Trophoblast cell (in vitro differentiated cells and primary cell): ENCODE data around the gene CYP46A1.

Experiments
- DNase-seq, 2 donors: peaks; one replicate each; pipeline ENCODE4 v3.0.0-alpha.2; 2016
- H2AFZ ChIP-seq: 2 replicates; pipeline ENCODE4 v1.6.1; 2013; ENCODE audit warnings: low read length, moderate library complexity, mild to moderate bottlenecking; ENCODE audit not compliant: insufficient read depth, poor library complexity
- H2AK5ac ChIP-seq: 2 replicates; pipeline ENCODE4 v1.6.1; 2013; ENCODE audit warnings: mild to moderate bottlenecking, low read length
- H2BK120ac ChIP-seq: 2 replicates; pipeline ENCODE4 v1.6.1; 2013; ENCODE audit warnings: low read length, mild to moderate bottlenecking, moderate library complexity; ENCODE audit not compliant: insufficient read depth, poor library complexity
- H2BK12ac ChIP-seq: 2 replicates; pipeline ENCODE4 v1.6.1; 2013; ENCODE audit warnings: mild to moderate bottlenecking, low read length, moderate library complexity
- H2BK5ac ChIP-seq: 2 replicates; pipeline ENCODE4 v1.6.1; 2013; ENCODE audit warnings: low read length, low read depth, moderate library complexity, mild to moderate bottlenecking; ENCODE audit not compliant: poor library complexity
- H3K14ac ChIP-seq: 2 replicates; pipeline ENCODE4 v1.6.1; 2013; ENCODE audit warnings: mild to moderate bottlenecking, low read length
- H3K18ac ChIP-seq: 2 replicates; pipeline ENCODE4 v1.6.1; 2013; ENCODE audit warnings: mild to moderate bottlenecking, low read length
- H3K23ac ChIP-seq: 2 replicates; pipeline ENCODE4 v1.6.1; 2013; ENCODE audit warnings: low read length
- H3K27ac ChIP-seq: 2 replicates; pipeline ENCODE4 v1.5.1; 2013; ENCODE audit warnings: low read depth, mild to moderate bottlenecking, inconsistent platforms, low read length, moderate library complexity
- H3K27me3 ChIP-seq: 2 replicates; pipeline ENCODE4 v1.6.1; 2013; ENCODE audit warnings: inconsistent platforms, mild to moderate bottlenecking, low read length, moderate library complexity; ENCODE audit not compliant: insufficient read depth
- H3K36me3 ChIP-seq, 2 experiments: 1 replicate in 1 of 2; 2 replicates in 1 of 2; pipeline ENCODE4 v1.6.1; 2013; ENCODE audit warnings: low read length in 2 of 2, mild to moderate bottlenecking in 2 of 2, moderate library complexity in 1 of 2; ENCODE audit not compliant: insufficient read depth in 2 of 2, control insufficient read depth in 1 of 2
- H3K4ac ChIP-seq: 2 replicates; pipeline ENCODE4 v1.6.1; 2013; ENCODE audit warnings: low read depth, mild to moderate bottlenecking, low read length, moderate library complexity
- H3K4me1 ChIP-seq, 2 experiments: 1 replicate in 1 of 2; 2 replicates in 1 of 2; pipeline ENCODE4 v1.6.1; 2013; ENCODE audit warnings: low read length in 2 of 2, mild to moderate bottlenecking in 2 of 2, moderate library complexity in 1 of 2; ENCODE audit not compliant: insufficient read depth in 2 of 2, control insufficient read depth in 1 of 2
- H3K4me2 ChIP-seq: 2 replicates; pipeline ENCODE4 v1.6.1; 2013; ENCODE audit warnings: inconsistent platforms, mild to moderate bottlenecking, low read length, moderate library complexity
- H3K4me3 ChIP-seq: 2 replicates; pipeline ENCODE4 v1.5.1; 2013; ENCODE audit warnings: mild to moderate bottlenecking, low read depth, low read length, inconsistent platforms
- H3K79me1 ChIP-seq: one replicate; pipeline ENCODE4 v1.6.1; 2013; ENCODE audit warnings: low read length
- H3K79me2 ChIP-seq: 2 replicates; pipeline ENCODE4 v1.6.1; 2013; ENCODE audit warnings: low read length, mild to moderate bottlenecking; ENCODE audit not compliant: control insufficient read depth, insufficient read depth, poor library complexity
- H3K9ac ChIP-seq: 2 replicates; pipeline ENCODE4 v1.6.1; 2013; ENCODE audit warnings: mild to moderate bottlenecking, low read length
- H3K9me3 ChIP-seq: 2 replicates; pipeline ENCODE4 v1.6.1; 2013; ENCODE audit warnings: low read depth, mild to moderate bottlenecking, control low read depth, inconsistent platforms, low read length; ENCODE audit not compliant: insufficient read depth
- H4K12ac ChIP-seq: 2 replicates; pipeline ENCODE4 v1.6.1; 2013; ENCODE audit warnings: low read depth, mild to moderate bottlenecking, low read length, moderate library complexity
- H4K8ac ChIP-seq: 2 replicates; pipeline ENCODE4 v1.6.1; 2013; ENCODE audit warnings: low read depth, mild to moderate bottlenecking, low read length, moderate library complexity
- H4K91ac ChIP-seq: one replicate; pipeline ENCODE4 v1.6.1; 2013; ENCODE audit warnings: low read depth, mild to moderate bottlenecking, low read length, moderate library complexity
- WGBS: extraction: QIAGEN DNeasy Blood & Tissue Kit; methylation state at CpG from one replicate; pipeline ENCODE4 v1.1.7; 2013; ENCODE audit warnings: missing lambda C conversion rate; ENCODE audit not compliant: insufficient read length, insufficient coverage; ENCODE audit errors: extremely low coverage; 5-methylcytosine and 5-hydroxymethylcytosine counted together

Gene CYP46A1

DNA sequence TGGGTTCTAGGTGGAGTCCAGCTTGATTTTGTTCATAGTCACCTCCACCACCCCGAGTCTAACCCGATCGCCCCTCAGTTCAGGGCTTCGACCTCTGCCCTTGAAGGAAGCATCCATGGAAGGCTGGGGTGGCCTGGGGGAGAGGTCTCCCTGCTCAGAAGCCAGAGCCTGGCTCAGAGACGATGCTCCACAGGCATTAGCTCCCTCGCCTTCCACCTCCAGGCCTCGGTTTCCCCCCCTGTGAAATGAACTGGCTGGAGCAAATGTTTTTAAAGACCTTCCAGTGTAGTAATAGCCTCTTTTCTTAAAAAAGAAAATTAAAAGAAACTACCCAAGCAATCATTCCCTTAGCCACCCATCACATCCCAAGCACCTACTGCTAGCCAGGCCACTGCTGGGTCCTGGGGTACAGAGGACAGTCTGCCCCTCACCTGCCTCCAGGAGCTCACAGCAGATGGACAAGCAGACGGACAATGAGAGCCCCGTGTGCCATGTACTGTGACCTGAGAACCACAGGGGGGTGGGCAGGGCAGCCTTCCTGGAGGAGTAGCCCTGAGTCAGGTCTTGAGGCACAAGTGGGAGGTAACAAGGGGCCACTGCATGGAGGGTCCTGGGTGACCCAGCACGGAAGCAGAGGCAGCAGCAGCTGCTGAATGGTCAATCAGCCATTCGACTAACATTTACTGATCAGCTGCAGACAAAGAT, 66.8 kb downstream of the CYP46A1 start:
- Histone ChIP-seq H3K27me3 (no peaks in the 10 kb centered on the region), H3K9me3 (no peaks in the 10 kb centered on the region), H3K79me2 (no peaks in the 10 kb centered on the region), H4K12ac (no peak overlapping the region), H3K4me3 (no peak overlapping the region), H3K9ac (no peak overlapping the region), H4K8ac (no peak overlapping the region), H2BK120ac (no peak overlapping the region), H3K4ac (no peak overlapping the region), H3K4me2 (no peak overlapping the region), H3K27ac (no peak overlapping the region), H3K4me1 (peaks cover 12 to 18% of the 10 kb centered on the region in 2 experiments), H3K79me1 (peaks cover 3% of the 10 kb centered on the region), H4K91ac (no peak overlapping the region), H3K23ac (no peak overlapping the region), H2BK12ac (no peak overlapping the region), H2AFZ (no peak overlapping the region), H3K14ac (no peak overlapping the region), H3K36me3 (no peaks in the 10 kb centered on the region), H3K18ac (no peak overlapping the region), H2AK5ac (no peak overlapping the region), H2BK5ac (no peak overlapping the region)
- WGBS, result no CpG with 5 or more reads among the region's 11 CpGs
- no peak for DNase-seq

DNA sequence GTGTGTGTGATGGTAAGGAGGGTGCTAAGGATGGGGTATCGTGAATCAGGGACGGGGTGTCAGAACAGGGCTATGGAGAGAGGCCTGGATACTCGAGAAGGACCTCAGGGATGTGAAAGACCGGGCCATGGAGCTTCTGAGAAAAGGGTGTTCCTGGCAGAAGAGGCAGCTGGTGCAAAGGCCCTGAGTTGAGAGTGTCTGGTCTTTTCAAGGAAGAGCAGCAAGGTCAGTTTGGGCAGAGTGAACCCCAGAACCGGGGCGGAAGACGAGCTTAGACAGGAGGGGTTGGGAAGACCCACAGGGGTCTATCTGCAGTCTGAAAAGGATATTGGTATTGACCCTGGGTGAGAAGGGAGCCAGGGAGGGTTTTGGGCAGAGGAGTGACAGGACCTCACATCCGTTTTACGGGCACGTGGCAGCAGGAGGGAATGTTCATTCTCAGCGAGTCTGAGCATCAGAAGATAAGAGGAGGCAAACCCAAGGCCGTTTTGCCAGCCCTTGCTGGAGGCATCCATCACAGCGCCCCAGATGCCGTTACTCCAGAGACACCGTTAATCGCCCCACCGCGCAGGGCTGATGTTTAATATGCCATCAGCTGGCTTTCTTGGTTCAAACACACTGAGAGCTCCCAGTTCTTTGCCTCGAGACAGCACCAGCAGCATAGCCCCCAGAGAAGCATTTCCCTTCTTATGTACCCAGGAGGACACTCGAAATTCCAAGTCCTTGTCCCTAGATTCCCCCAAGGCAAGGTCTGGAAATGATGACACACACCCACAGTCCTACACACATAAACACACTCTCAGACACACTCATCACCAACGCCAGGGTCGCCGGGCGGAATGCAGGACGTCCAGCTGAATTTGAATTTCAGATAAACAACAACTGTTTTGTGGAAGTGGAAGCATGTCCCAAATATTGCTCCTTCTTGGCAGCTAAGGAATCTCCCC, 67.7 kb downstream of the CYP46A1 start:
- peaks cover 3% of the 10 kb centered on the region for H3K79me1 ChIP-seq
- whole genome bisulfite sequencing, result no CpG with 5 or more reads among the region's 25 CpGs

DNA sequence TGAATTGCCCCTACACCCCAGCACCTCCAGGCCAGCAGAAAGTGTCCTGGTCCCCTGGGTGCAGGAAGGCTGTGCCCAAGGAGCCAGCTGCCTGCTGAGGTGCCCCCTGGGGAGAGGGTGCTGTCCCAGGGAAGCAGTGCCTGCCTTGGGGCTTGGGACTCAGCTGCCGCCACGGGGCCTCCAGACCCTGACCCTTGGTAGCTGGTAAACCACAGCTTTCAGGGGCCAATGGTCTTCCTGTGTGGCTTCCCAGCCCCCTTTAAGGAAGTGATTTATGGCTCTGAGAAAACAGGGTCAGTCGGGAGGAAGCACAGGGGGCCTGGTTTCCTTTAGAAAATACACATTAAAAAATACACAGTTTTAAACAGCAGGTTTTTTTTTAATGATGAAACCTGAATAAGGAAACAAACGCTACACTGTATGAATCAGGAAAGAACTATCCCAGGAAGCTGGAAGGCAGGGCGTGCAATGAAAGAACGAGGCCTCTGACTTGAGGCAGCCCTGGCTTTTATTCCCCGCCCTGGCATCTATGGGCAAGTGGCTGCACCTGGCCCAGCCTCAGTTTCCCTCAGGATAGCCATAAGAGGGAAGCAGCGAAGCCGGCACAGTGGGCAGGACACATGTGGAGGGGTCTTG, 68.5 kb downstream of the CYP46A1 start:
- peak in 1 of 2 donors; percentile 54 for DNase-seq
- no peak overlapping the region for H3K4ac ChIP-seq
- H3K9me3 ChIP-seq, result no peaks in the 10 kb centered on the region

More for the DNA sequence above, 67.7 kb downstream of the CYP46A1 start:
- Histone ChIP-seq H3K18ac (no peak overlapping the region), H3K27me3 (no peaks in the 10 kb centered on the region), H3K9me3 (no peaks in the 10 kb centered on the region), H2BK12ac (no peak overlapping the region), H4K12ac (no peak overlapping the region), H3K36me3 (no peaks in the 10 kb centered on the region), H3K9ac (no peak overlapping the region), H2AFZ (no peak overlapping the region), H3K4me3 (no peak overlapping the region), H3K4ac (no peak overlapping the region), H4K8ac (no peak overlapping the region), H3K14ac (no peak overlapping the region), H3K27ac (no peak overlapping the region), H3K79me2 (no peaks in the 10 kb centered on the region), H2BK120ac (no peak overlapping the region), H3K4me2 (peak overlapping the region; percentile 34), H2BK5ac (no peak overlapping the region), H3K4me1 (peaks cover 12 to 18% of the 10 kb centered on the region in 2 experiments), H2AK5ac (no peak overlapping the region), H4K91ac (no peak overlapping the region), H3K23ac (no peak overlapping the region)
- DNase-seq, result peak in 1 of 2 donors; percentile 17

More for the DNA sequence above, 68.5 kb downstream of the CYP46A1 start:
- H2BK5ac ChIP-seq, result no peak overlapping the region
- H3K4me3 ChIP-seq, result no peak overlapping the region
- no peaks in the 10 kb centered on the region for H3K36me3 ChIP-seq
- peak overlapping the region; percentile 32 for H4K8ac ChIP-seq
- H3K27me3 ChIP-seq, result no peaks in the 10 kb centered on the region
- H2BK120ac ChIP-seq, result no peak overlapping the region
- peaks cover 3% of the 10 kb centered on the region for H3K79me1 ChIP-seq
- no peak overlapping the region for H2AK5ac ChIP-seq
- H3K4me2 ChIP-seq, result peak overlapping the region; percentile 34
- no peak overlapping the region for H2AFZ ChIP-seq
- no peak overlapping the region for H4K12ac ChIP-seq
- peaks cover 12 to 18% of the 10 kb centered on the region in 2 experiments for H3K4me1 ChIP-seq
- no peak overlapping the region for H3K27ac ChIP-seq
- H3K14ac ChIP-seq, result no peak overlapping the region
- H3K79me2 ChIP-seq, result no peaks in the 10 kb centered on the region
- no peak overlapping the region for H3K23ac ChIP-seq
- no CpG with 5 or more reads among the region's 9 CpGs for WGBS
- peak overlapping the region; percentile 8 for H4K91ac ChIP-seq
- H3K18ac ChIP-seq, result peak overlapping the region; percentile 20
- H2BK12ac ChIP-seq, result peak overlapping the region; percentile 62
- no peak overlapping the region for H3K9ac ChIP-seq
